GM20000 (cell line): ENCODE measurements around the gene KAZN.

Experiments used
- DNase-seq: peaks from one replicate; pipeline ENCODE4 v3.0.0; 2012; ENCODE audit warnings: low spot score
- TF ChIP-seq, protein P1 (sequence below): IDR thresholded peaks from 2 replicates; pipeline ENCODE4 v1.5.1; 2012; ENCODE audit warnings: mild to moderate bottlenecking, control low read depth; ENCODE audit errors: extremely low read depth, missing control alignments

KAZN gene

DNA sequence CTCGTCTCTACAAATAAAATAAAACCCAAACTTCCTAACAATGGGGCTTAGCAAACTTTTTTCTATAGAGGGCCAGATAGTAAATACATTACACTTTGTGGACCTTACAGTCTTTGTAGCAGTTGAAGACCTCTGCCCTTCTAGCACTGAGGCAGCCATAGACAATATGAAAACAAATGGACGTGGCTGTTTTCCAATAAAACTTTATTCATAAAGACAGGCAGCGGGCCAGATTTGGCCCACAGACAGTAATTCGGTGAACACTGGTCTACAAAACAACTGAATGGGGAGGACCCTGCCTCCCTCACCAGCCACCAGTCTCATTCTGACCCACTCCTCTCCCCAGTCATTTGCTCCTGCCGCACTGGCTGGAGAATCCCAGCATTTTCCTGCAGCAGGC lies 162.3 kb downstream of the KAZN start:
- TF ChIP-seq, protein P1, sequence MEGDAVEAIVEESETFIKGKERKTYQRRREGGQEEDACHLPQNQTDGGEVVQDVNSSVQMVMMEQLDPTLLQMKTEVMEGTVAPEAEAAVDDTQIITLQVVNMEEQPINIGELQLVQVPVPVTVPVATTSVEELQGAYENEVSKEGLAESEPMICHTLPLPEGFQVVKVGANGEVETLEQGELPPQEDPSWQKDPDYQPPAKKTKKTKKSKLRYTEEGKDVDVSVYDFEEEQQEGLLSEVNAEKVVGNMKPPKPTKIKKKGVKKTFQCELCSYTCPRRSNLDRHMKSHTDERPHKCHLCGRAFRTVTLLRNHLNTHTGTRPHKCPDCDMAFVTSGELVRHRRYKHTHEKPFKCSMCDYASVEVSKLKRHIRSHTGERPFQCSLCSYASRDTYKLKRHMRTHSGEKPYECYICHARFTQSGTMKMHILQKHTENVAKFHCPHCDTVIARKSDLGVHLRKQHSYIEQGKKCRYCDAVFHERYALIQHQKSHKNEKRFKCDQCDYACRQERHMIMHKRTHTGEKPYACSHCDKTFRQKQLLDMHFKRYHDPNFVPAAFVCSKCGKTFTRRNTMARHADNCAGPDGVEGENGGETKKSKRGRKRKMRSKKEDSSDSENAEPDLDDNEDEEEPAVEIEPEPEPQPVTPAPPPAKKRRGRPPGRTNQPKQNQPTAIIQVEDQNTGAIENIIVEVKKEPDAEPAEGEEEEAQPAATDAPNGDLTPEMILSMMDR, result no peak
- no peak for DNase-seq

DNA sequence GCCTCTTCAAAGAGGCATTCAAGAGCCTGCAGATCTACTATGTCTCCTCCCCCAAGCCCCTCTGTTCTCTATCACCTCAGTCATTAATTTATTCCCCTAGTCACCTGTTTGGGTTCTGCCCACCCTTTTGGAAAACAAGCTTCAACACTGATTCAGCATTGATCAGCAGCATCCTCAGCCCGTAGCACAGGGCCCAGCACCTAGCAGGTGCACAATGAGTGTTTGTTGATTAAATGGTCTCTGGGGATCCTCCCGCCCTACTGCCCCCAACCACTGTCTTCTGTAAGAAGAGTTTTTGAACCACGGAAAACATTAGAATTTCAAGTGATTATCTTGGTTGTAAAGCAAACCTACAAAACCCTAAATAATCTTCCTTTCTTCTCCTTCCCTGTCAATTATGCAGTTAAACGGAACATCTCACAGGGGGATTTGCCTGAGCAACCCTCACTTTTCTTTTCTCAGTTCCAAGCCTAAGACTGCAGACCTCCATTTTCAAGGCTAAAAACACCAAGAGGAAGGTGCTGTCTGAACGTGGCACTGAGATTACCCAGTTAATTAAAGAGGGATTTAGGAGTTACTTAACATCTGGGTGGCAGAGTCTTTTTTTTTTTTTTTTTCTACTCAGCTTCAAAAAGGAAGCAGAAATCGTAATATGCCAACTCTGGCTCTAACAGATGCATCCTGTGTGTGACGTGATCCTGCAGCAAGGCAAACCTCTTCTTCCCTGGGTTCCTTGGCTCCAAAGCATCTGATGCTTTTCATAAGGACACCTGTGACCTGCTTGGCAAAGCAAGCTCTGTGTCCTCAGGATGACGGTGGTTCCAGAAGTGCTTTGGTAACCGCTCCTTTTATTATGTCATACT lies 163.0 kb downstream of the KAZN start:
- no peak for DNase-seq
- TF ChIP-seq, protein P1, result no peak

DNA sequence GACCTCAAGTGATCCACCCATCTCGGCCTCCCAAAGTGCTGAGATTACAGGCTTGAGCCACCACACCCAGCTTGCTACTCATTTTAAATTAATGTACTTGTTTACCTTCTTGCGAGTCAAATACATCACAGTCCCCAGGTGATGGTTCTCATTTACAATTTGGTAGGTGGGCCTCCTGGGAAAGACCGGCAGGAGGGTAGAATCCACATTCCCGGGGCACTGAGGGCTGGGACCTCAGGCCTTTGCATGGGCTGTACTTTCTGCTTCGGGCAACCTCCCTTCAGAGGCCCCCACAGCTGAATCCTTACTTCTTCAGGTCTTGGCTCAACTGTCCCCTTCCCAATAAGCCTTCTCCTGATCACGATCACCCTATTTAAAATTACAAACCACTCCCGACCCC lies 165.5 kb downstream of the KAZN start:
- TF ChIP-seq, protein P1, result no peak
- DNase-seq, result no peak

DNA sequence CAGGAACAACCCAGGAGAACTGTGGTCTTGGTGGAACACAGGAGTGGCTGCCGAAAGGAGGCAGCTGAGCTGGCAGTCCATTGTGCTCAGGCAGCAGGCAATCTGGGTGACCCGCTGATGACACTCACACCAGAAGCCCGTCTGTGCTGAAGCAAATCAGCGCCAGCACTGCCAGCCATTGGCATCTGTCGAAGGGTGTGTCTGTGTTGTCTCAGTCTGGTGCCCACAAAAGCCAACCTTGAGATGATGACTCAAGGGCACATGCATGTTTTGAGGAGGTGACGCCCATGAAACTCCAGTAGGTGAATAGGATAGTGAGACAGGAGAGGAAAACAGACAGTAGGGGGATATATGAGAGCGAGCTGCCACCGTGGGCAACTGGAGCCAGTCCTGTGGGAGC lies 167.3 kb downstream of the KAZN start:
- DNase-seq, result no peak
- TF ChIP-seq, protein P1, result no peak

DNA sequence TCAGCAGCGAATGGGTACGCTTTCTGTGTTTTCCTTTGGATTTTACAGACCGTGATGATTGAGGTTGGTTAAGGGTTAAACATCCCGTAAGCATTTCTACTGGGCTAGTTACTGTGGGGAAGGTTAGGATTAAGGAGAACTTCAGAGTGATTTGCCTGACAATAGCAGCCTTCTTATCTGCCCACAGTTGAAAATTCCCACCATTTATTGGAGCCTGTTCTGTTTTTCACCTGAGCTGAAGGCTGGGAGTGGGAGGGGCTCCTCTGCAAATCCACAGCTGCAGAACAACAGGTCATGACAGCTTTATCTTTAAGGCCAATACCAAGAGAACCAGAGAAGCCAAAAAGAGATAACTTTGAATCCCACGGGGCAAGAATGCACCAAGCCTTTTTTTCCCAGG lies 168.6 kb downstream of the KAZN start:
- no peak for DNase-seq

DNA sequence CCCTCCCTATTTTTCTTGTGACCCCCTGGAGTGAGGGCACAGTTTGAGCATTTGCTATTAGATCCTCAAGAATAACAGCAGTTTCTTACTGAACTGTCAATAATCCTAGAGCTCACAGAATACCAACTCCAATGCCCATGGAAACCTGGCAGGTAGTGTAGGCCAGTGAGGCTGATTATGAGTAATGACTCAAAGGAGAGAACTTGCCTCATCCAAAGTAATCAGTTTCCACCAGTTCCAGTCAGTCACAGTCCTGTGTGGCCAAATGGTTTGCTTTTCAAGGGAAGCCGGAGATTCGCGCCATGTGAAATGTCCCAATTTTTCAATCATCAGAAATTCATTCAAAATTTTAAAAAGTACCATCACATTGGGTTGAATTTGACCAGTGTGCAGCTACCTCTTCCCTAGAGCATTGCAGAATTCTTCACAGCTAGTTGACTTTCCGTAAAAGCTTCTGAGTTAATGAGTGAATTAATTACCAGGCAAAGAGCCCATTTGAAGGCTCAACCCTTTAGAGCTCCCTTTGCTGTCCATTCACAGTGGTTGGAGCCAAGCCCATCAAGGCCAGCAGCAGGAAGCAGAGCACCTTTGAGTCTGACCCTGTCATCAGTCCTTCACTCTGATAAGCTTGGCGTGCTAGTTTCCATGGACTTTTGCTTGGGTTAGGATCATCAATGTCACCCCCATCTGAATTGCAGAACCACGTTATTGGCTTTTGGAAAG lies 170.3 kb downstream of the KAZN start:
- TF ChIP-seq, protein P1, result no peak
- DNase-seq, result no peak

More for the DNA sequence above, 168.6 kb downstream of the KAZN start:
- TF ChIP-seq, protein P1, result no peak
